ENCODE data around the gene LRRN4CL. TPM values are rescaled to one million over a fixed set of nuclear protein-coding genes. Genes with fewer than 3 reads are reported as not detected.
"Not testable (repeated sequence)": the region's sequence is repeated elsewhere in the genome, so short reads cannot be mapped to it uniquely, and the experiment has no call there.

Gene LRRN4CL
- total RNA-seq (10 to 100 TPM in 2 of 5 donors, 1 to 10 TPM in 3; 4.0 to 20.0 (median 8.2) TPM), polyA plus RNA-seq (1 to 10 TPM; 1.6 to 4.6 (median 1.8) TPM)
- long read RNA-seq, donor 1, partial matches to known transcripts, result 0 of 2 reads
- long read RNA-seq, donor 1, other reads (novel, unspliced or antisense), result 0 of 2 reads
- long read RNA-seq, donor 2, result 0 reads
- long read RNA-seq, donor 3, partial matches to known transcripts, result 0 of 2 reads
- long read RNA-seq, donor 3, other reads (novel, unspliced or antisense), result 0 of 2 reads
- long read RNA-seq, donor 4, result 0 reads
- long read RNA-seq, donor 5, partial matches to known transcripts, result 0 of 2 reads
- long read RNA-seq, donor 5, other reads (novel, unspliced or antisense), result 0 of 2 reads
- long read RNA-seq, donor 6, partial matches to known transcripts, result 0 of 4 reads
- long read RNA-seq, donor 6, other reads (novel, unspliced or antisense), result 0 of 4 reads
- long read RNA-seq, donor 7, partial matches to known transcripts, result 0 of 1 reads
- long read RNA-seq, donor 7, other reads (novel, unspliced or antisense), result 0 of 1 reads
- long read RNA-seq, donor 8, result 0 reads
- long read RNA-seq, donor 9, partial matches to known transcripts, result 0 of 2 reads
- long read RNA-seq, donor 9, other reads (novel, unspliced or antisense), result 0 of 2 reads
- long read RNA-seq, donor 10, partial matches to known transcripts, result 0 of 1 reads
- long read RNA-seq, donor 10, other reads (novel, unspliced or antisense), result 0 of 1 reads

GRCh38 chr11:62689421-62690183 lies at the start of gene LRRN4CL:
TSS of gene LRRN4CL (minus strand) at chr11:62689530. CDS start at chr11:62688508, 1,022 bp downstream.
- Histone ChIP-seq H3K4me1 (peaks cover 8 to 17% (median 12%) of the 10 kb centered on the region in 4 donors), H3K27me3 (peaks cover 0 to 15% (median 10%) of the 10 kb centered on the region in 3 donors), H3K27ac (peak within 1 kb of the TSS; percentile 13 to 78 (median 69)), H3K4me3 (peak within 1 kb of the TSS; percentile 36 to 46 (median 39)), H3K9me3 (no peaks in the 10 kb centered on the region), H3K36me3 (peaks cover 31 to 44% (median 40%) of the 10 kb centered on the region in 4 donors)
- no peak for TF ChIP-seq EP300 (IDR thresholded peaks at IDR 0.05)
- TF ChIP-seq, protein P1, sequence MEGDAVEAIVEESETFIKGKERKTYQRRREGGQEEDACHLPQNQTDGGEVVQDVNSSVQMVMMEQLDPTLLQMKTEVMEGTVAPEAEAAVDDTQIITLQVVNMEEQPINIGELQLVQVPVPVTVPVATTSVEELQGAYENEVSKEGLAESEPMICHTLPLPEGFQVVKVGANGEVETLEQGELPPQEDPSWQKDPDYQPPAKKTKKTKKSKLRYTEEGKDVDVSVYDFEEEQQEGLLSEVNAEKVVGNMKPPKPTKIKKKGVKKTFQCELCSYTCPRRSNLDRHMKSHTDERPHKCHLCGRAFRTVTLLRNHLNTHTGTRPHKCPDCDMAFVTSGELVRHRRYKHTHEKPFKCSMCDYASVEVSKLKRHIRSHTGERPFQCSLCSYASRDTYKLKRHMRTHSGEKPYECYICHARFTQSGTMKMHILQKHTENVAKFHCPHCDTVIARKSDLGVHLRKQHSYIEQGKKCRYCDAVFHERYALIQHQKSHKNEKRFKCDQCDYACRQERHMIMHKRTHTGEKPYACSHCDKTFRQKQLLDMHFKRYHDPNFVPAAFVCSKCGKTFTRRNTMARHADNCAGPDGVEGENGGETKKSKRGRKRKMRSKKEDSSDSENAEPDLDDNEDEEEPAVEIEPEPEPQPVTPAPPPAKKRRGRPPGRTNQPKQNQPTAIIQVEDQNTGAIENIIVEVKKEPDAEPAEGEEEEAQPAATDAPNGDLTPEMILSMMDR (IDR thresholded peaks at IDR 0.05), result no peak
- TF ChIP-seq POLR2A (IDR thresholded peaks at IDR 0.05), result no peak
- TF ChIP-seq POLR2AphosphoS5 (IDR thresholded peaks at IDR 0.05), result peak; percentile 13 to 56 (median 36)
- WGBS, 5 donors, result 52 to 61% (median 58%) methylated on average over 11 of the region's 11 CpGs
- DNase-seq, result peak; percentile 36 to 83
- intact Hi-C loops (cut with DNase I; ENCODE audit: low total_unique reads), result loop anchor here (10.0 kb wide), 1 partner anchor 295 kb away; no protein-coding TSS in a partner anchor

- peaks cover 0 to 18% (median 3%) of the 10 kb centered on the region in 4 donors for H3K4me1 ChIP-seq
- H3K4me3 ChIP-seq, result no peak overlapping the region
- intact Hi-C loops (cut with DNase I; ENCODE audit: low total_unique reads), result no loop called here
- no peaks in the 10 kb centered on the region for H3K27me3 ChIP-seq
- TF ChIP-seq EP300 (IDR thresholded peaks at IDR 0.05), result no peak
- TF ChIP-seq POLR2AphosphoS5 (IDR thresholded peaks at IDR 0.05), result no peak
- TF ChIP-seq POLR2A (IDR thresholded peaks at IDR 0.05), result no peak
- TF ChIP-seq, protein P1 (IDR thresholded peaks at IDR 0.05), result no peak
- no peak overlapping the region for H3K27ac ChIP-seq
- DNase-seq, result no peak
- no peaks in the 10 kb centered on the region for H3K9me3 ChIP-seq
- peaks cover 56 to 98% (median 95%) of the 10 kb centered on the region in 4 donors for H3K36me3 ChIP-seq
These were observed 47.9 kb upstream of the LRRN4CL start for GRCh38 chr11:62737196-62737595.

GRCh38 chr11:62732830-62733229 lies 43.5 kb upstream of the LRRN4CL start:
- H3K36me3 ChIP-seq, result peaks cover 39 to 70% (median 65%) of the 10 kb centered on the region in 4 donors
- intact Hi-C loops (cut with DNase I; ENCODE audit: low total_unique reads), result no loop called here
- WGBS, 5 donors, result 67 to 83% (median 79%) methylated on average over 2 of the region's 2 CpGs

GRCh38 chr11:62730076-62730475 lies 40.7 kb upstream of the LRRN4CL start:
- intact Hi-C loops (cut with DNase I; ENCODE audit: low total_unique reads); H3K27me3 ChIP-seq; DNase-seq; H3K9me3 ChIP-seq: not testable (repeated sequence)
- 70 to 82% (median 77%) methylated on average over 14 of the region's 14 CpGs for WGBS, 5 donors
- H3K27ac ChIP-seq, result peak overlapping the region in 3 of 5 donors; percentile 90 to 95 (median 94)
- H3K4me3 ChIP-seq, result peak overlapping the region; percentile 88 to 99 (median 93)
- peaks cover 20 to 61% (median 38%) of the 10 kb centered on the region in 4 donors for H3K4me1 ChIP-seq
- peaks cover 20 to 43% (median 37%) of the 10 kb centered on the region in 4 donors for H3K36me3 ChIP-seq

More at GRCh38 chr11:62732830-62733229, 43.5 kb upstream of the LRRN4CL start:
- Histone ChIP-seq H3K27me3 (no peaks in the 10 kb centered on the region), H3K27ac (no peak overlapping the region), H3K9me3 (no peaks in the 10 kb centered on the region), H3K4me3 (no peak overlapping the region), H3K4me1 (peaks cover 16 to 48% (median 28%) of the 10 kb centered on the region in 4 donors)
- TF ChIP-seq, protein P1 (IDR thresholded peaks at IDR 0.05), result no peak
- TF ChIP-seq EP300 (IDR thresholded peaks at IDR 0.05) (no peak), POLR2AphosphoS5 (IDR thresholded peaks at IDR 0.05) (no peak), POLR2A (IDR thresholded peaks at IDR 0.05) (no peak)
- peak in 1 of 2 donors; percentile 16 for DNase-seq
